HFFc6 (cell line): ENCODE results near the gene ZNF600. TPM values are rescaled to one million over a fixed set of nuclear protein-coding genes. Genes with fewer than 3 reads are reported as not detected.
A peak's percentile ranks its signal among the peaks of the same experiment; 100 is the strongest.
"Not testable (repeated sequence)": the region's sequence is repeated elsewhere in the genome, so short reads cannot be mapped to it uniquely, and the experiment has no call there.

ENCODE experiments used
- DNase-seq: peaks from one replicate; pipeline ENCODE4 v3.0.0-alpha.2; 2018
- H3K27ac Mint-ChIP-seq: 2 replicates; pipeline ENCODE4 v1.8.0; 2020; ENCODE audit warnings: mild to moderate bottlenecking, mixed read lengths
- H3K27me3 Mint-ChIP-seq: 2 replicates; pipeline ENCODE4 v1.8.0; 2021; ENCODE audit warnings: mild to moderate bottlenecking, moderate library complexity, mixed read lengths; ENCODE audit not compliant: insufficient read depth
- H3K36me3 Mint-ChIP-seq: 2 replicates; pipeline ENCODE4 v1.8.0; 2021; ENCODE audit warnings: low read depth, mixed read lengths
- H3K4me1 Mint-ChIP-seq: 2 replicates; pipeline ENCODE4 v1.8.0; 2020; ENCODE audit warnings: low read depth, mixed read lengths
- H3K4me3 Mint-ChIP-seq: 2 replicates; pipeline ENCODE4 v1.8.0; 2020; ENCODE audit warnings: mild to moderate bottlenecking, moderate library complexity, mixed read lengths
- H3K9me3 Mint-ChIP-seq: 2 replicates; pipeline ENCODE4 v1.8.0; 2020; ENCODE audit warnings: mild to moderate bottlenecking, mixed read lengths
- CTCF ChIP-seq: fragments of 200-600 bp; sonication (generic); IDR thresholded peaks from 2 replicates; pipeline ENCODE4 v1.5.0; 2021; ENCODE audit warnings: antibody characterized with exemption, mild to moderate bottlenecking
- total RNA-seq, 6 experiments: library from RNA; stranded (reverse); fragmentation: NEBNext Ultra II Directional; extraction: Animal tissue kit (Norgen Biotek cat#: 25700); gene quantifications; 2 replicates in 1 of 6; 3 replicates in 5 of 6; pipeline ENCODE4 v1.2.3, GENCODE V29; 2021

The ZNF600 gene
- total RNA-seq, 6 experiments from 2014 or later, result 2.1 to 3.7 (median 3.1) TPM

GRCh38 chr19:52778811-52779210, 7.8 kb downstream of the ZNF600 start:
- DNase-seq, result no peak
- Mint-ChIP-seq H3K4me3 (no peak overlapping the region), H3K27ac (no peak overlapping the region), H3K4me1 (peaks cover 8% of the 10 kb centered on the region), H3K36me3 (peaks cover 72% of the 10 kb centered on the region), H3K9me3 (peaks cover 28% of the 10 kb centered on the region), H3K27me3 (no peaks in the 10 kb centered on the region)
- TF ChIP-seq CTCF, result no peak

- H3K4me3 Mint-ChIP-seq, H3K4me1 Mint-ChIP-seq, DNase-seq, H3K27me3 Mint-ChIP-seq, H3K27ac Mint-ChIP-seq: not testable (repeated sequence)
- peaks cover 20% of the 10 kb centered on the region; the same call in 1 of the 2 replicates for H3K36me3 Mint-ChIP-seq
- H3K9me3 Mint-ChIP-seq, result peaks cover 55% of the 10 kb centered on the region
These were observed 30.1 kb downstream of the ZNF600 start for GRCh38 chr19:52756447-52756846.

GRCh38 chr19:52749780-52750179, 36.8 kb downstream of the ZNF600 start:
- Mint-ChIP-seq H3K36me3 (peaks cover 13% of the 10 kb centered on the region), H3K4me1 (no peaks in the 10 kb centered on the region), H3K27me3 (peaks cover 1% of the 10 kb centered on the region; the same call in 1 of the 2 replicates), H3K27ac (no peak overlapping the region), H3K9me3 (peaks cover 12% of the 10 kb centered on the region), H3K4me3 (no peak overlapping the region)
- DNase-seq, result no peak
- no peak for TF ChIP-seq CTCF

GRCh38 chr19:52748336-52748950, 38.1 kb downstream of the ZNF600 start:
- Mint-ChIP-seq H3K27me3 (peaks cover 1% of the 10 kb centered on the region), H3K4me3 (peak overlapping the region; percentile 45; the same call in 1 of the 2 replicates)
- DNase-seq, result peak; percentile 33

GRCh38 chr19:52745919-52746318, 40.7 kb downstream of the ZNF600 start:
- not testable (repeated sequence) for H3K36me3 Mint-ChIP-seq, DNase-seq, H3K9me3 Mint-ChIP-seq, H3K4me3 Mint-ChIP-seq, H3K27ac Mint-ChIP-seq, H3K27me3 Mint-ChIP-seq, H3K4me1 Mint-ChIP-seq

More at GRCh38 chr19:52748336-52748950, 38.1 kb downstream of the ZNF600 start:
- peak; percentile 67 for TF ChIP-seq CTCF
- Mint-ChIP-seq H3K27ac (no peak overlapping the region), H3K36me3 (peaks cover 5% of the 10 kb centered on the region), H3K9me3 (0 out of 2 replicates have a peak, but pooled peaks cover 5% of the 10 kb centered on the region), H3K4me1 (no peaks in the 10 kb centered on the region)

GRCh38 chr19:52743091-52743490, 43.5 kb downstream of the ZNF600 start:
- Mint-ChIP-seq H3K4me3 (no peak overlapping the region), H3K27me3 (no peaks in the 10 kb centered on the region; the same call in none of the 2 replicates), H3K36me3 (peaks cover 5% of the 10 kb centered on the region), H3K9me3 (peaks cover 9% of the 10 kb centered on the region), H3K27ac (no peak overlapping the region), H3K4me1 (peaks cover 7% of the 10 kb centered on the region)
- DNase-seq, result no peak
- TF ChIP-seq CTCF, result no peak
